Ovary (tissue), 9 donors: ENCODE data around the gene FCAR. TPM values are rescaled to one million over a fixed set of nuclear protein-coding genes. Genes with fewer than 3 reads are reported as not detected.
"Not testable (repeated sequence)": the region's sequence is repeated elsewhere in the genome, so short reads cannot be mapped to it uniquely, and the experiment has no call there.

Experiments
- DNase-seq, 5 donors: peaks; one replicate each; pipeline ENCODE4 v3.0.0-alpha.2; 2019 to 2020
- H3K27ac ChIP-seq, 2 donors: fragments of 200-600 bp; one replicate each; pipeline versions ENCODE4 v1.5.1 to v1.8.0; 2019 to 2022
- H3K27me3 ChIP-seq: fragments of 200-600 bp; one replicate; pipeline ENCODE4 v1.8.0; 2022
- H3K36me3 ChIP-seq: fragments of 200-600 bp; sonication (generic); one replicate; pipeline ENCODE4 v1.5.1; 2019
- H3K4me1 ChIP-seq: one replicate; pipeline ENCODE4 v1.8.1; 2013; ENCODE audit warnings: mild to moderate bottlenecking, moderate library complexity; ENCODE audit not compliant: insufficient read depth
- H3K4me3 ChIP-seq: fragments of 200-600 bp; sonication (generic); one replicate; pipeline ENCODE4 v1.5.1; 2017
- H3K9me3 ChIP-seq, 2 donors: fragments of 200-600 bp in 1 of 2; sonication (generic) in 1 of 2; one replicate each; pipeline versions ENCODE4 v1.5.1 to v1.8.1; 2013 to 2019; ENCODE audit warnings: mild to moderate bottlenecking in 1 of 2, moderate library complexity in 1 of 2
- CTCF ChIP-seq, 3 donors: fragments of 450-650 bp in 2 of 3; fragments of 200-600 bp in 1 of 3; IDR thresholded peaks; one replicate each; pipeline versions ENCODE4 v1.5.1 to v1.8.0; 2016 to 2022; ENCODE audit warnings: antibody characterized with exemption in 3 of 3, mild to moderate bottlenecking in 1 of 3
- EP300 ChIP-seq: sonication (generic); formaldehyde crosslinking; IDR thresholded peaks from one replicate; pipeline ENCODE4 v1.6.1; 2017; ENCODE audit warnings: antibody characterized with exemption
- POLR2A ChIP-seq: fragments of 450-650 bp; IDR thresholded peaks from one replicate; pipeline ENCODE4 v1.6.1; 2017; ENCODE audit warnings: antibody characterized with exemption, mild to moderate bottlenecking, moderate library complexity
- WGBS, 3 donors: extraction: QIAGEN DNeasy Blood & Tissue Kit in 1 of 3; methylation state at CpG; one replicate each; pipeline versions ENCODE4 v1.1.5 to v1.1.7; 2013 to 2017; 5-methylcytosine and 5-hydroxymethylcytosine counted together
- intact Hi-C, 4 donors: fragments of 100-400 bp; cut with DNase I; formaldehyde crosslinking; loops; one replicate each; pipeline versions ENCODE4 v1.11.0 to v1.15.1; 2022 to 2023
- polyA plus RNA-seq, 2 donors: library from polyadenylated mRNA; stranded (reverse); fragments of 200-250 nt in 1 of 2; fragments of 350-450 nt in 1 of 2; fragmentation: Illumina TruSeq in 1 of 2; extraction: RNeasy Lipid Tissue Mini Kit (QIAGEN cat#74804) in 1 of 2; gene quantifications; one replicate each; pipeline ENCODE4 v1.2.3, GENCODE V29; 2013 to 2014
- small RNA-seq: library from RNA; depleted of rRNA; stranded (forward); fragments of <200 nt; gene quantifications from one replicate; pipeline ENCODE3, GENCODE V24; 2016
- total RNA-seq, 7 donors: library from RNA; depleted of rRNA in 2 of 7; stranded (reverse); fragments of >200 nt in 2 of 7; fragmentation: NEBNext Ultra II Directional in 3 of 7; extraction: Animal tissue kit (Norgen Biotek cat#: 25700) in 3 of 7; gene quantifications; one replicate each; pipeline versions ENCODE4 v1.1.0 to v1.2.4, GENCODE V29; 2016 to 2023
- donor health status: DM: no; HTN: no; CAD: no; lungs with moderate emphysema.
- donor health status: DM: no; HTN: no; CAD: no.
- donor health status: Bipolar disorder and iron deficiency.
- donor health status: DM: yes; HTN: yes; CAD: no.
- donor health status: DM: no; HTN: no; CAD: no.
- donor health status: DM: yes; HTN: yes; CAD: no.

FCAR gene
- total and polyA plus RNA-seq, 9 donors = 0.13 to 2.8 (median 1.3) TPM; not detected in 4

GRCh38 chr19:54937926-54938325 lies 63.9 kb downstream of the FCAR start:
- H3K4me3 ChIP-seq = no peak overlapping the region
- intact Hi-C loops = no loop called here
- H3K4me1 ChIP-seq = no peaks in the 10 kb centered on the region
- no peaks in the 10 kb centered on the region for H3K27me3 ChIP-seq
- TF ChIP-seq POLR2A = no peak
- TF ChIP-seq CTCF (IDR thresholded peaks at IDR 0.05) = no peak
- TF ChIP-seq EP300 = no peak
- no peaks in the 10 kb centered on the region for H3K9me3 ChIP-seq
- no peak for DNase-seq
- no peaks in the 10 kb centered on the region for H3K36me3 ChIP-seq
- WGBS, 3 donors = 79 to 82% (median 82%) methylated on average over 9 of the region's 9 CpGs
- no peak overlapping the region for H3K27ac ChIP-seq

GRCh38 chr19:54938906-54939305 lies 64.9 kb downstream of the FCAR start:
- no peaks in the 10 kb centered on the region for H3K9me3 ChIP-seq
- H3K4me1 ChIP-seq = no peaks in the 10 kb centered on the region
- no peaks in the 10 kb centered on the region for H3K27me3 ChIP-seq
- intact Hi-C loops = no loop called here
- DNase-seq = no peak
- no peak overlapping the region for H3K4me3 ChIP-seq
- H3K27ac ChIP-seq = no peak overlapping the region
- TF ChIP-seq EP300 (no peak), POLR2A (no peak), CTCF (IDR thresholded peaks at IDR 0.05) (no peak)
- WGBS, 3 donors = 69 to 75% (median 71%) methylated on average over 11 of the region's 11 CpGs
- no peaks in the 10 kb centered on the region for H3K36me3 ChIP-seq

- H3K4me3 ChIP-seq, intact Hi-C loops, DNase-seq, H3K36me3 ChIP-seq, H3K4me1 ChIP-seq, H3K27me3 ChIP-seq, H3K9me3 ChIP-seq, H3K27ac ChIP-seq: not testable (repeated sequence)
- 58 to 73% (median 64%) methylated on average over 13 to 16 of the region's 28 CpGs for WGBS, 3 donors
Measured at GRCh38 chr19:54939538-54939937, 65.5 kb downstream of the FCAR start.

Small RNA genes lying within 50 kb of the gene (small RNA-seq; reads per million reads assigned to genes)
- gene RNU6-222P = not detected

Other genes with a start within 250 kb of the FCAR start
- gene LILRB1, start 243.8 kb upstream of the FCAR start, total RNA-seq = 10 to 100 TPM in 1 of 7 donors, 1 to 10 TPM in 3, under 1 TPM in 3; 0.60 to 12.1 (median 1.6) TPM
- gene LILRB1, start 243.8 kb upstream of the FCAR start, polyA plus RNA-seq = 1 to 10 TPM in 1 of 2 donors, under 1 TPM in 1; 0.63 to 1.9 TPM
- gene LILRB4, start 211.2 kb upstream of the FCAR start, total RNA-seq = 1 to 10 TPM in 4 of 7 donors, under 1 TPM in 2, not detected in 1; 0.48 to 4.9 (median 1.0) TPM
- gene LILRB4, start 211.2 kb upstream of the FCAR start, polyA plus RNA-seq = 1 to 10 TPM in 1 of 2 donors, under 1 TPM in 1; 0.82 to 6.9 TPM
- gene KIR3DL3, start 149.8 kb upstream of the FCAR start, total RNA-seq = not detected
- gene KIR3DL3, start 149.8 kb upstream of the FCAR start, polyA plus RNA-seq = not detected
- not detected for gene KIR2DL3, start 135.7 kb upstream of the FCAR start, total RNA-seq
- under 1 TPM in 1 of 2 donors, not detected in 1; 0.45 TPM for gene KIR2DL3, start 135.7 kb upstream of the FCAR start, polyA plus RNA-seq
- not detected for gene KIR2DL1, start 104.4 kb upstream of the FCAR start, total RNA-seq
- gene KIR2DL1, start 104.4 kb upstream of the FCAR start, polyA plus RNA-seq = under 1 TPM in 1 of 2 donors, not detected in 1; 0.12 TPM
- not detected for gene KIR2DL4, start 70.6 kb upstream of the FCAR start, total RNA-seq
- under 1 TPM in 1 of 2 donors, not detected in 1; 0.23 TPM for gene KIR2DL4, start 70.6 kb upstream of the FCAR start, polyA plus RNA-seq
- not detected for gene KIR3DL1, start 57.8 kb upstream of the FCAR start, total RNA-seq
- not detected for gene KIR3DL1, start 57.8 kb upstream of the FCAR start, polyA plus RNA-seq
- not detected for gene KIR2DS4, start 41.6 kb upstream of the FCAR start, total RNA-seq
- under 1 TPM in 1 of 2 donors, not detected in 1; 0.40 TPM for gene KIR2DS4, start 41.6 kb upstream of the FCAR start, polyA plus RNA-seq
- not detected for gene KIR3DL2, start 23.8 kb upstream of the FCAR start, total RNA-seq
- gene KIR3DL2, start 23.8 kb upstream of the FCAR start, polyA plus RNA-seq = under 1 TPM in 1 of 2 donors, not detected in 1; 0.32 TPM
- under 1 TPM in 1 of 7 donors, not detected in 6; 0.66 TPM for gene NCR1, start 31.9 kb downstream of the FCAR start, total RNA-seq
- under 1 TPM in 1 of 2 donors, not detected in 1; 0.33 TPM for gene NCR1, start 31.9 kb downstream of the FCAR start, polyA plus RNA-seq
- gene NLRP7, start 73.3 kb downstream of the FCAR start, total RNA-seq = not detected
- gene NLRP7, start 73.3 kb downstream of the FCAR start, polyA plus RNA-seq = under 1 TPM; 0.10 to 0.64 TPM
- 1 to 10 TPM in 3 of 7 donors, under 1 TPM in 3, not detected in 1; 0.15 to 3.8 (median 1.5) TPM for gene NLRP2, start 92.1 kb downstream of the FCAR start, total RNA-seq
- 1 to 10 TPM; 1.6 to 4.2 TPM for gene NLRP2, start 92.1 kb downstream of the FCAR start, polyA plus RNA-seq
- 1 to 10 TPM in 1 of 7 donors, under 1 TPM in 5, not detected in 1; 0.35 to 1.6 (median 0.57) TPM for gene GP6, start 164.0 kb downstream of the FCAR start, total RNA-seq
- gene GP6, start 164.0 kb downstream of the FCAR start, polyA plus RNA-seq = under 1 TPM; 0.16 to 0.20 TPM
- gene RDH13, start 188.9 kb downstream of the FCAR start, total RNA-seq = 10 to 100 TPM in 6 of 7 donors, 1 to 10 TPM in 1; 7.8 to 17.3 (median 12.0) TPM
- 10 to 100 TPM in 1 of 2 donors, 1 to 10 TPM in 1; 8.3 to 10.1 TPM for gene RDH13, start 188.9 kb downstream of the FCAR start, polyA plus RNA-seq
- 100 to 1,000 TPM in 1 of 7 donors, 10 to 100 TPM in 2, 1 to 10 TPM in 3, under 1 TPM in 1; 0.88 to 142 (median 9.5) TPM for gene EPS8L1, start 201.6 kb downstream of the FCAR start, total RNA-seq
- 1 to 10 TPM in 1 of 2 donors, under 1 TPM in 1; 0.87 to 2.8 TPM for gene EPS8L1, start 201.6 kb downstream of the FCAR start, polyA plus RNA-seq
- 100 to 1,000 TPM in 4 of 7 donors, 10 to 100 TPM in 3; 45.4 to 152 (median 110) TPM for gene PPP1R12C, start 243.4 kb downstream of the FCAR start, total RNA-seq
- gene PPP1R12C, start 243.4 kb downstream of the FCAR start, polyA plus RNA-seq = 100 to 1,000 TPM in 1 of 2 donors, 10 to 100 TPM in 1; 21.4 to 118 TPM